A204.1 (cell line): ENCODE measurements around the gene TMEM63B.
"Not testable (repeated sequence)": the region's sequence is repeated elsewhere in the genome, so short reads cannot be mapped to it uniquely, and the experiment has no call there.

Experiments used
- FAIRE-seq: peaks from 2 replicates; lab custom pipeline; 2012; peaks lifted over from hg19 to GRCh38; lab: Jason Lieb, UNC

The TMEM63B gene

GRCh38 chr6:44172731-44173500 lies 45.6 kb downstream of the TMEM63B start:
- FAIRE-seq: peak; percentile 21

GRCh38 chr6:44176130-44176761 lies 48.9 kb downstream of the TMEM63B start:
- FAIRE-seq: no peak

GRCh38 chr6:44176762-44177509 lies 49.6 kb downstream of the TMEM63B start:
- no peak for FAIRE-seq

- no peak for FAIRE-seq
Observed at GRCh38 chr6:44177691-44178423, 50.5 kb downstream of the TMEM63B start.

GRCh38 chr6:44178424-44179071 lies 51.2 kb downstream of the TMEM63B start:
- FAIRE-seq: no peak

- no peak for FAIRE-seq
Observed at GRCh38 chr6:44179072-44179536, 51.8 kb downstream of the TMEM63B start.

GRCh38 chr6:44179648-44180047 lies 52.3 kb downstream of the TMEM63B start:
- FAIRE-seq: no peak

- FAIRE-seq: no peak
Observed at GRCh38 chr6:44180406-44180805, 53.1 kb downstream of the TMEM63B start.

GRCh38 chr6:44180886-44181285 lies 53.5 kb downstream of the TMEM63B start:
- FAIRE-seq: no peak

GRCh38 chr6:44181784-44182183 lies 54.4 kb downstream of the TMEM63B start:
- FAIRE-seq: not testable (repeated sequence)

GRCh38 chr6:44182911-44183390 lies 55.6 kb downstream of the TMEM63B start:
- no peak for FAIRE-seq

GRCh38 chr6:44183783-44184182 lies 56.4 kb downstream of the TMEM63B start:
- FAIRE-seq: no peak

- FAIRE-seq: not testable (repeated sequence)
Observed at GRCh38 chr6:44185356-44185755, 58.0 kb downstream of the TMEM63B start.

GRCh38 chr6:44185953-44186634 lies 58.7 kb downstream of the TMEM63B start:
- FAIRE-seq: no peak

- no peak for FAIRE-seq
Observed at GRCh38 chr6:44186635-44187025, 59.3 kb downstream of the TMEM63B start.

GRCh38 chr6:44188819-44189218 lies 61.5 kb downstream of the TMEM63B start:
- no peak for FAIRE-seq

- FAIRE-seq: no peak
Observed at GRCh38 chr6:44189257-44189656, 61.9 kb downstream of the TMEM63B start.

- no peak for FAIRE-seq
Observed at GRCh38 chr6:44190715-44191114, 63.4 kb downstream of the TMEM63B start.

GRCh38 chr6:44192428-44193041 lies 65.2 kb downstream of the TMEM63B start:
- no peak for FAIRE-seq

GRCh38 chr6:44193307-44193910 lies 66.1 kb downstream of the TMEM63B start:
- no peak for FAIRE-seq
